ENCODE results near the gene OR52E4.

Gene OR52E4

GRCh38 chr11:5929571-5930368 lies 49.3 kb downstream of the OR52E4 start:
- DNase-seq, result no peak

GRCh38 chr11:5930614-5931013 lies 50.2 kb downstream of the OR52E4 start:
- DNase-seq, result no peak

- DNase-seq, result no peak
Observed at GRCh38 chr11:5931061-5931460, 50.6 kb downstream of the OR52E4 start.

- DNase-seq, result no peak
Observed at GRCh38 chr11:5932671-5933070, 52.2 kb downstream of the OR52E4 start.

- no peak for DNase-seq
Observed at GRCh38 chr11:5933116-5933515, 52.7 kb downstream of the OR52E4 start.
